DMS53 treated with DMSO at 0.1 percent for 48 hours (cell line): Measurements from ENCODE around the gene DIO2.

Experiments
- DNase-seq: peaks from one replicate; lab custom pipeline; 2025; ENCODE audit not compliant: unreplicated experiment; lab: John Stamatoyannopoulos, UW

Gene DIO2

GRCh38 chr14:80172375-80173051, 38.8 kb downstream of the DIO2 start:
- no peak for DNase-seq

GRCh38 chr14:80167793-80168448, 43.4 kb downstream of the DIO2 start:
- no peak for DNase-seq

GRCh38 chr14:80164991-80165721, 46.1 kb downstream of the DIO2 start:
- DNase-seq, result no peak

- no peak for DNase-seq
Observed at GRCh38 chr14:80152763-80153162, 58.5 kb downstream of the DIO2 start.

- no peak for DNase-seq
Observed at GRCh38 chr14:80152166-80152565, 59.1 kb downstream of the DIO2 start.

GRCh38 chr14:80150301-80150700, 61.0 kb downstream of the DIO2 start:
- DNase-seq, result no peak
